ENCODE measurements around the gene FCRL4.

The FCRL4 gene

GRCh38 chr1:157597959-157598667 is at the start of gene FCRL4:
TSS of gene FCRL4 (minus strand) at chr1:157598085. CDS start at chr1:157597944, 141 bp downstream.
- Histone ChIP-seq H3K27me3 (ENCODE audit: control insufficient read depth in 1 of 2, insufficient read depth in 2 of 2, low read length in 2 of 2) (peaks cover 0 to 3% of the 10 kb centered on the region in 2 donors), H3K27ac (ENCODE audit: low read depth, low read length) (no peak within 1 kb of the TSS), H3K4me1 (ENCODE audit: control insufficient read depth in 1 of 2, insufficient read depth in 2 of 2, low read length in 2 of 2) (peaks cover 0 to 12% of the 10 kb centered on the region in 2 donors), H3K36me3 (ENCODE audit: control insufficient read depth in 1 of 2, insufficient read depth in 2 of 2, low read length in 2 of 2) (no peaks in the 10 kb centered on the region), H3K4me3 (ENCODE audit: low read depth in 1 of 2, low read length in 2 of 2) (no peak within 1 kb of the TSS), H3K9me3 (ENCODE audit: control insufficient read depth in 1 of 2, low read length in 2 of 2) (no peaks in the 10 kb centered on the region), H3K9ac (ENCODE audit: low read depth in 1 of 2, low read length in 2 of 2) (no peak within 1 kb of the TSS)

- Histone ChIP-seq H3K27ac (ENCODE audit: low read depth, low read length) (no peak overlapping the region), H3K4me3 (ENCODE audit: low read depth in 1 of 2, low read length in 2 of 2) (no peak overlapping the region), H3K9ac (ENCODE audit: low read depth in 1 of 2, low read length in 2 of 2) (no peak overlapping the region), H3K36me3 (ENCODE audit: control insufficient read depth in 1 of 2, insufficient read depth in 2 of 2, low read length in 2 of 2) (no peaks in the 10 kb centered on the region), H3K27me3 (ENCODE audit: control insufficient read depth in 1 of 2, insufficient read depth in 2 of 2, low read length in 2 of 2) (peaks cover 3 to 17% of the 10 kb centered on the region in 2 donors), H3K4me1 (ENCODE audit: control insufficient read depth in 1 of 2, insufficient read depth in 2 of 2, low read length in 2 of 2) (no peaks in the 10 kb centered on the region), H3K9me3 (ENCODE audit: control insufficient read depth in 1 of 2, low read length in 2 of 2) (no peaks in the 10 kb centered on the region)
These were observed 48.3 kb upstream of the FCRL4 start for GRCh38 chr1:157646144-157646543.

GRCh38 chr1:157641177-157641576 is 43.3 kb upstream of the FCRL4 start:
- no peaks in the 10 kb centered on the region for H3K36me3 ChIP-seq (ENCODE audit: control insufficient read depth in 1 of 2, insufficient read depth in 2 of 2, low read length in 2 of 2)
- H3K4me3 ChIP-seq (ENCODE audit: low read depth in 1 of 2, low read length in 2 of 2), result no peak overlapping the region
- no peak overlapping the region for H3K27ac ChIP-seq (ENCODE audit: low read depth, low read length)
- H3K9me3 ChIP-seq (ENCODE audit: control insufficient read depth in 1 of 2, low read length in 2 of 2), result no peaks in the 10 kb centered on the region
- no peaks in the 10 kb centered on the region for H3K4me1 ChIP-seq (ENCODE audit: control insufficient read depth in 1 of 2, insufficient read depth in 2 of 2, low read length in 2 of 2)
- H3K9ac ChIP-seq (ENCODE audit: low read depth in 1 of 2, low read length in 2 of 2), result no peak overlapping the region
- H3K27me3 ChIP-seq (ENCODE audit: control insufficient read depth in 1 of 2, insufficient read depth in 2 of 2, low read length in 2 of 2), result peaks cover 5 to 11% of the 10 kb centered on the region in 2 donors

GRCh38 chr1:157639800-157640199 is 41.9 kb upstream of the FCRL4 start:
- H3K4me1 ChIP-seq (ENCODE audit: control insufficient read depth in 1 of 2, insufficient read depth in 2 of 2, low read length in 2 of 2), result no peaks in the 10 kb centered on the region

GRCh38 chr1:157628773-157629172 is 30.9 kb upstream of the FCRL4 start:
- Histone ChIP-seq H3K4me1 (ENCODE audit: control insufficient read depth in 1 of 2, insufficient read depth in 2 of 2, low read length in 2 of 2) (no peaks in the 10 kb centered on the region), H3K27me3 (ENCODE audit: control insufficient read depth in 1 of 2, insufficient read depth in 2 of 2, low read length in 2 of 2) (no peaks in the 10 kb centered on the region), H3K9ac (ENCODE audit: low read depth in 1 of 2, low read length in 2 of 2) (no peak overlapping the region), H3K4me3 (ENCODE audit: low read depth in 1 of 2, low read length in 2 of 2) (no peak overlapping the region), H3K36me3 (ENCODE audit: control insufficient read depth in 1 of 2, insufficient read depth in 2 of 2, low read length in 2 of 2) (no peaks in the 10 kb centered on the region), H3K9me3 (ENCODE audit: control insufficient read depth in 1 of 2, low read length in 2 of 2) (no peaks in the 10 kb centered on the region), H3K27ac (ENCODE audit: low read depth, low read length) (no peak overlapping the region)

More at GRCh38 chr1:157639800-157640199, 41.9 kb upstream of the FCRL4 start:
- H3K4me3 ChIP-seq (ENCODE audit: low read depth in 1 of 2, low read length in 2 of 2), result no peak overlapping the region
- no peaks in the 10 kb centered on the region for H3K36me3 ChIP-seq (ENCODE audit: control insufficient read depth in 1 of 2, insufficient read depth in 2 of 2, low read length in 2 of 2)
- H3K9ac ChIP-seq (ENCODE audit: low read depth in 1 of 2, low read length in 2 of 2), result no peak overlapping the region
- no peak overlapping the region for H3K27ac ChIP-seq (ENCODE audit: low read depth, low read length)
- H3K27me3 ChIP-seq (ENCODE audit: control insufficient read depth in 1 of 2, insufficient read depth in 2 of 2, low read length in 2 of 2), result peaks cover 4 to 5% of the 10 kb centered on the region in 2 donors
- H3K9me3 ChIP-seq (ENCODE audit: control insufficient read depth in 1 of 2, low read length in 2 of 2), result no peaks in the 10 kb centered on the region

- Histone ChIP-seq H3K36me3 (ENCODE audit: control insufficient read depth in 1 of 2, insufficient read depth in 2 of 2, low read length in 2 of 2) (no peaks in the 10 kb centered on the region), H3K4me3 (ENCODE audit: low read depth in 1 of 2, low read length in 2 of 2) (no peak overlapping the region), H3K4me1 (ENCODE audit: control insufficient read depth in 1 of 2, insufficient read depth in 2 of 2, low read length in 2 of 2) (no peaks in the 10 kb centered on the region), H3K27ac (ENCODE audit: low read depth, low read length) (no peak overlapping the region), H3K9ac (ENCODE audit: low read depth in 1 of 2, low read length in 2 of 2) (no peak overlapping the region), H3K27me3 (ENCODE audit: control insufficient read depth in 1 of 2, insufficient read depth in 2 of 2, low read length in 2 of 2) (no peaks in the 10 kb centered on the region), H3K9me3 (ENCODE audit: control insufficient read depth in 1 of 2, low read length in 2 of 2) (no peaks in the 10 kb centered on the region)
These were observed 28.2 kb upstream of the FCRL4 start for GRCh38 chr1:157626099-157626498.

- no peak overlapping the region for H3K4me3 ChIP-seq (ENCODE audit: low read depth in 1 of 2, low read length in 2 of 2)
- H3K27me3 ChIP-seq (ENCODE audit: control insufficient read depth in 1 of 2, insufficient read depth in 2 of 2, low read length in 2 of 2), result no peaks in the 10 kb centered on the region
- H3K9me3 ChIP-seq (ENCODE audit: control insufficient read depth in 1 of 2, low read length in 2 of 2), result no peaks in the 10 kb centered on the region
- H3K4me1 ChIP-seq (ENCODE audit: control insufficient read depth in 1 of 2, insufficient read depth in 2 of 2, low read length in 2 of 2), result no peaks in the 10 kb centered on the region
- no peaks in the 10 kb centered on the region for H3K36me3 ChIP-seq (ENCODE audit: control insufficient read depth in 1 of 2, insufficient read depth in 2 of 2, low read length in 2 of 2)
- no peak overlapping the region for H3K27ac ChIP-seq (ENCODE audit: low read depth, low read length)
- H3K9ac ChIP-seq (ENCODE audit: low read depth in 1 of 2, low read length in 2 of 2), result no peak overlapping the region
These were observed 26.6 kb upstream of the FCRL4 start for GRCh38 chr1:157624471-157624870.

- H3K27ac ChIP-seq (ENCODE audit: low read depth, low read length), result no peak overlapping the region
- no peak overlapping the region for H3K9ac ChIP-seq (ENCODE audit: low read depth in 1 of 2, low read length in 2 of 2)
- no peaks in the 10 kb centered on the region for H3K4me1 ChIP-seq (ENCODE audit: control insufficient read depth in 1 of 2, insufficient read depth in 2 of 2, low read length in 2 of 2)
- H3K27me3 ChIP-seq (ENCODE audit: control insufficient read depth in 1 of 2, insufficient read depth in 2 of 2, low read length in 2 of 2), result no peaks in the 10 kb centered on the region
- no peak overlapping the region for H3K4me3 ChIP-seq (ENCODE audit: low read depth in 1 of 2, low read length in 2 of 2)
- no peaks in the 10 kb centered on the region for H3K36me3 ChIP-seq (ENCODE audit: control insufficient read depth in 1 of 2, insufficient read depth in 2 of 2, low read length in 2 of 2)
- no peaks in the 10 kb centered on the region for H3K9me3 ChIP-seq (ENCODE audit: control insufficient read depth in 1 of 2, low read length in 2 of 2)
These were observed 24.6 kb upstream of the FCRL4 start for GRCh38 chr1:157622471-157622870.

GRCh38 chr1:157618190-157618589 is 20.3 kb upstream of the FCRL4 start:
- Histone ChIP-seq H3K9ac (ENCODE audit: low read depth in 1 of 2, low read length in 2 of 2) (no peak overlapping the region), H3K4me1 (ENCODE audit: control insufficient read depth in 1 of 2, insufficient read depth in 2 of 2, low read length in 2 of 2) (no peaks in the 10 kb centered on the region), H3K36me3 (ENCODE audit: control insufficient read depth in 1 of 2, insufficient read depth in 2 of 2, low read length in 2 of 2) (no peaks in the 10 kb centered on the region), H3K4me3 (ENCODE audit: low read depth in 1 of 2, low read length in 2 of 2) (no peak overlapping the region), H3K27ac (ENCODE audit: low read depth, low read length) (no peak overlapping the region), H3K9me3 (ENCODE audit: control insufficient read depth in 1 of 2, low read length in 2 of 2) (no peaks in the 10 kb centered on the region), H3K27me3 (ENCODE audit: control insufficient read depth in 1 of 2, insufficient read depth in 2 of 2, low read length in 2 of 2) (no peaks in the 10 kb centered on the region)

- H3K4me1 ChIP-seq (ENCODE audit: control insufficient read depth in 1 of 2, insufficient read depth in 2 of 2, low read length in 2 of 2), result peaks cover 0 to 12% of the 10 kb centered on the region in 2 donors
- no peaks in the 10 kb centered on the region for H3K36me3 ChIP-seq (ENCODE audit: control insufficient read depth in 1 of 2, insufficient read depth in 2 of 2, low read length in 2 of 2)
- H3K27me3 ChIP-seq (ENCODE audit: control insufficient read depth in 1 of 2, insufficient read depth in 2 of 2, low read length in 2 of 2), result peaks cover 0 to 3% of the 10 kb centered on the region in 2 donors
- no peaks in the 10 kb centered on the region for H3K9me3 ChIP-seq (ENCODE audit: control insufficient read depth in 1 of 2, low read length in 2 of 2)
- H3K4me3 ChIP-seq (ENCODE audit: low read depth in 1 of 2, low read length in 2 of 2), result no peak overlapping the region
- no peak overlapping the region for H3K9ac ChIP-seq (ENCODE audit: low read depth in 1 of 2, low read length in 2 of 2)
- no peak overlapping the region for H3K27ac ChIP-seq (ENCODE audit: low read depth, low read length)
These were observed 2.4 kb upstream of the FCRL4 start for GRCh38 chr1:157600236-157600635.

Data from duodenal mucosa (tissue), 2 donors.